HG02571 (cell line): ENCODE data around the gene ZMYM2.

ENCODE experiments used
- ATAC-seq: cut with Tn5 transposase; IDR thresholded peaks from one replicate; pipeline ENCODE4 v1.9.1; 2021; ENCODE audit warnings: mild to moderate bottlenecking, moderate library complexity; ENCODE audit not compliant: unreplicated experiment

The ZMYM2 gene

GRCh38 chr13:20044086-20044485, 85.6 kb downstream of the ZMYM2 start:
- ATAC-seq, result no peak

GRCh38 chr13:20045950-20046548, 87.5 kb downstream of the ZMYM2 start:
- no peak for ATAC-seq

- no peak for ATAC-seq
Observed at GRCh38 chr13:20049558-20050473, 91.3 kb downstream of the ZMYM2 start.

GRCh38 chr13:20051366-20051765, 92.8 kb downstream of the ZMYM2 start:
- no peak for ATAC-seq

- no peak for ATAC-seq
Observed at GRCh38 chr13:20053016-20053415, 94.5 kb downstream of the ZMYM2 start.

- no peak for ATAC-seq
Observed at GRCh38 chr13:20053891-20054290, 95.4 kb downstream of the ZMYM2 start.

- no peak for ATAC-seq
Observed at GRCh38 chr13:20054586-20054985, 96.1 kb downstream of the ZMYM2 start.

- ATAC-seq, result no peak
Observed at GRCh38 chr13:20057214-20057613, 98.7 kb downstream of the ZMYM2 start.

GRCh38 chr13:20057963-20058362, 99.4 kb downstream of the ZMYM2 start:
- ATAC-seq, result no peak

GRCh38 chr13:20058476-20058875, 99.9 kb downstream of the ZMYM2 start:
- ATAC-seq, result no peak

GRCh38 chr13:20064128-20064527, 105.6 kb downstream of the ZMYM2 start:
- no peak for ATAC-seq

- ATAC-seq, result no peak
Observed at GRCh38 chr13:20065516-20065915, 107.0 kb downstream of the ZMYM2 start.

- ATAC-seq, result no peak
Observed at GRCh38 chr13:20069956-20070355, 111.4 kb downstream of the ZMYM2 start.

- ATAC-seq, result no peak
Observed at GRCh38 chr13:20073775-20074174, 115.2 kb downstream of the ZMYM2 start.

- ATAC-seq, result no peak
Observed at GRCh38 chr13:20074966-20075365, 116.4 kb downstream of the ZMYM2 start.

- no peak for ATAC-seq
Observed at GRCh38 chr13:20077086-20077485, 118.6 kb downstream of the ZMYM2 start.

GRCh38 chr13:20080377-20081164, 122.0 kb downstream of the ZMYM2 start:
- ATAC-seq, result no peak

- no peak for ATAC-seq
Observed at GRCh38 chr13:20090349-20090748, 131.8 kb downstream of the ZMYM2 start.

- ATAC-seq, result no peak
Observed at GRCh38 chr13:20093951-20094350, 135.4 kb downstream of the ZMYM2 start.

- no peak for ATAC-seq
Observed at GRCh38 chr13:20099319-20099718, 140.8 kb downstream of the ZMYM2 start.

- no peak for ATAC-seq
Observed at GRCh38 chr13:20101467-20102316, 143.2 kb downstream of the ZMYM2 start.
